22Rv1 (cell line): ENCODE results near the gene CSF1R.

ENCODE experiments used
- H3K27ac ChIP-seq: fragments of 450-650 bp; 2 replicates; pipeline ENCODE4 v1.5.1; 2017
- CTCF ChIP-seq: fragments of 450-650 bp; IDR thresholded peaks from 2 replicates; pipeline ENCODE4 v1.5.1; 2017; ENCODE audit warnings: mild to moderate bottlenecking
- ZFX ChIP-seq: fragments of 450-650 bp; IDR thresholded peaks from 2 replicates; pipeline ENCODE4 v1.6.1; 2017; ENCODE audit warnings: antibody characterized with exemption, borderline replicate concordance

CSF1R gene

GRCh38 chr5:150105928-150106615 lies 19.7 kb upstream of the CSF1R start:
- no peak for TF ChIP-seq CTCF
- TF ChIP-seq ZFX, result no peak
- no peak overlapping the region for H3K27ac ChIP-seq

DNA sequence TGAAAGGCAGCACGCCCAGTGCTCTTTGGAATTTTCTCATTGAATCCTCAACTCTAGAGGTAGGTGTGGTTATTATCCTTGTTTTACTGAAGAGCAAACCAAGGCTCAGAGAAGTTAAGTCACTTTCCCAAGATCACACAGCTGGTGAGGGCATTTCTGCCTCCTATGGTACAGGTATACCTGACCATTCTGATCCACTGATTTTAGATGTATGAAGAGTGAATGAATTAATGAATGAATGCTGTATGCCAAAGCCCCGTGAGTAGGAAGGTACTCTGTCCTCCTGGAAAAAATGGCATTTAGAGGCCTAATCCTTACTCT lies 18.2 kb upstream of the CSF1R start:
- no peak overlapping the region for H3K27ac ChIP-seq

DNA sequence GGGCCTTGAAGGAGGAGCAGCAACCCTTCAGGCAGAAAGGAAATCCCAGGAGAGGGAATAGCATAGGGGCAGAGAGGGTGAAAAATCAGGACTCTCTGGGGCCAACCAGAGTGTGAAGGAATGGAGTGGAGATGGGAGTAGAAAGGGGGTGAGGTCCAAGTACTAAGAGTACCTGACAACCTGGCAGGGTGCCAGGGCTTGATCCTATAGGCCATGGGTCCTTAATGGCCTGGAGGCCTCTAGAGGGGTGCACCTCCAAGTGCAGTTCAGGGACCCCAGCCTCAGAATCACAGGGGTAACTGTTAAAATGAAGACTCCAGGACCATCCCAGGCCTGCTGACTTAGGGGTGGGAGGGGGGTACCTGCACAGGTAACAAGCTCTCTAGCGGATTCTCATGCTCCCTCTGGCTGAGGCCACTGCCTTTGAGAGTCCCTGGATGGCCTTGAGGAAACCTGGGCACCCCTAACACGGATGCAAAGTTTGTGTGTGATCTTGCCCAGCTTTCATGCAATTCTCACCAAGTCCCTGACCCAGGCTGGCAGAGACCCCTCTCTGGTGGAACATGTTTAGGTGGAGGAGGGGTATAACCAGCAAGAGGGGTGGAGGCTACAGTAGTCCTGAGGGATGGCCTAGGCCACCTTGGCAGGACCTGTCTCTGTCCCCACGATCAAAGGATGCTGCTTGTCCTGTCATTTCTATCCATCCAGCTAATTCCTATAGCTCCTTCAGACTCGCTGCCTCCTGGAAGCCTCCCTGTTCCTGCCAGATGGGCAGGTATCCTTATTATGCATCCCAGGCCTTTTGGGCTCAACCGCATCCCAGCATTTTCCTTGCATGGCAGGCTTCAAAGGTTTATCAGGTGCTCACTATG lies 17.6 kb upstream of the CSF1R start:
- TF ChIP-seq CTCF, result no peak
- TF ChIP-seq ZFX, result no peak
- H3K27ac ChIP-seq, result no peak overlapping the region

More for the DNA sequence above, 18.2 kb upstream of the CSF1R start:
- TF ChIP-seq CTCF (no peak), ZFX (no peak)

DNA sequence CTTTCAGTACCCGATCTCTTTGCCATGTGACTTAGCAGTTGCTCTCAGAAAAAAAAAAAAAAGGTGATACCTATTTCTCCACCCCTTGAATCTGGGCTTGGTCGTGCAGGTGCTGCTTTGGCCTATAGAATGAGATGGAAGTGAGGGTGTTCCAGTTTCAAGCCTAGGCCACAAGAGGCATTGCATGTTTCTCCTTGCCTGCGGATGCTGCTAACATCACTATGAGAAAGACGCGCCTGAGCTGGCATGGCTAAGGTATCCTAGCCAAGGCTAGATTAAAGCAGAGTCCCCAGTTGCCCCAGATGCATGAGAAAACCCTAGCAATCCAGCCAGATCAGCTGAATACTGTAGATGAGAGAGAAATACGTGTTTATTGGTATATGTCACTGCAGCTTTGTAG lies 14.7 kb upstream of the CSF1R start:
- TF ChIP-seq CTCF, result no peak
- no peak for TF ChIP-seq ZFX
- H3K27ac ChIP-seq, result no peak overlapping the region

DNA sequence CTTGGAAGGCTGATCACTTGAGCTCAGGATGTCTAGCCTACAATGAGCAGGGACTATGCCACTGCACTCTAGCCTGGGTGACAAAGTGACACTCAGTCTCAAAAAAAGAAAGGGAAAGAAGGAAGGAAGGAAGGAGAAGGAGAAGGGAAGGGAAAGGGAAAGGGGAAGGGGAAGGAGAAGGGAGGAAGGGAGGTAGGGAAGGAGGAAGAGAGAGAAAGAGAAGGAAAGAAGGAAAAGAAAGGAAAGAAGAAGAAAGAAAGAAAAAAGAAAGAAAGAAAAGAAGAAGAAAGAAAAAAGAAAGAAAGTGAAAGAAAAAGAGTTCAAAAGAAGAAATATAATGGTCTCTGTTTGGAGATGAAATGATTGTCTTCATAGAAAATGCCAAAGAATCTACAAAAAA lies 10.8 kb upstream of the CSF1R start:
- no peak overlapping the region for H3K27ac ChIP-seq
- TF ChIP-seq CTCF, result no peak
- no peak for TF ChIP-seq ZFX

GRCh38 chr5:150092159-150092787 lies 5.9 kb upstream of the CSF1R start:
- no peak overlapping the region for H3K27ac ChIP-seq
- no peak for TF ChIP-seq CTCF
- TF ChIP-seq ZFX, result no peak
